ENCODE measurements around the gene GRK4.

GRK4 gene

GRCh38 chr4:3011456-3012220 is 48.3 kb downstream of the GRK4 start:
- no peak for DNase-seq (ENCODE audit: low read depth in 2 of 2)

- no peak for DNase-seq (ENCODE audit: low read depth in 2 of 2)
These were observed 50.0 kb downstream of the GRK4 start for GRCh38 chr4:3013323-3013722.

- DNase-seq (ENCODE audit: low read depth in 2 of 2): no peak
These were observed 50.5 kb downstream of the GRK4 start for GRCh38 chr4:3013839-3014350.

DNA sequence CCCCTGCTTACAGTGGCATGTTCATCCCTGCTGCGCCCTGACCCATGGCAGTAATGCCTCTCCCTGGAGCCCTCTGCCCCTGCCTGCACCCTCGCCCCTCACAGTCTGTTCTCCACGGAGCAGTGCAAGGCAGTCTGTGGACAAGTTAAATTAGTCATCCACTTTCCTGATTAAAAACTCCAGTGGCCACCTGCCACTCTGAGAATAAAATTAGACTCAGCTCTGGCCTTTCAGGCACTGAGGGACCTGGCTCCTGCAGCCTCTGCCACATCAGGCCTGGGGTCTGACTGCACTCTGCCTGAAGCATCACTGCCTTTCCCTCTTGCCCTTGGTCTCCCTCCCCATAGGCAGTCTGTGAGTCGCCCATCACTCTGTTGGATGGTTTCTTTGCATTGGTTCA is 53.6 kb downstream of the GRK4 start:
- no peak for DNase-seq (ENCODE audit: low read depth in 2 of 2)

GRCh38 chr4:3017504-3017903 is 54.1 kb downstream of the GRK4 start:
- no peak for DNase-seq (ENCODE audit: low read depth in 2 of 2)

- no peak for DNase-seq (ENCODE audit: low read depth in 2 of 2)
These were observed 55.9 kb downstream of the GRK4 start for GRCh38 chr4:3019145-3019846.

DNA sequence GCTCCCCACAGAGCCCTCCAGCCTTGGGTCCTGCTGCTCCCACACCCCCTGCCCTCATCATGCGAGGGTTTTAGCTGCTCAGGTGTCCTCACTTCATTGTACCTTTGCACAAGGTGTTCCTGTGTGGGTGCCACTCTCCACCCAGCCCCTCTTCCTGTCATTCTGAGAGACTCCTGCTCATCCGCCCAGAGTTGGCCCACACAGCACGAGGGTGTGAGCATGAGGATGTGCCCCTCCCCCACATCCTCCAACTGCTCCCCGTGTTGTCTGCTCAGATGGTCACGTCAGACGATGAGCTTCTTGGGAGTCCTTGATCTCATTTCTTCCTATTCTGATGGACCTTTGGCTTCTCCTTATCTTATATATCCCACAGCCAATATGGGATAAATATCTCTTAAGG is 57.8 kb downstream of the GRK4 start:
- DNase-seq (ENCODE audit: low read depth in 2 of 2): no peak

GRCh38 chr4:3021627-3022026 is 58.3 kb downstream of the GRK4 start:
- no peak for DNase-seq (ENCODE audit: low read depth in 2 of 2)

DNA sequence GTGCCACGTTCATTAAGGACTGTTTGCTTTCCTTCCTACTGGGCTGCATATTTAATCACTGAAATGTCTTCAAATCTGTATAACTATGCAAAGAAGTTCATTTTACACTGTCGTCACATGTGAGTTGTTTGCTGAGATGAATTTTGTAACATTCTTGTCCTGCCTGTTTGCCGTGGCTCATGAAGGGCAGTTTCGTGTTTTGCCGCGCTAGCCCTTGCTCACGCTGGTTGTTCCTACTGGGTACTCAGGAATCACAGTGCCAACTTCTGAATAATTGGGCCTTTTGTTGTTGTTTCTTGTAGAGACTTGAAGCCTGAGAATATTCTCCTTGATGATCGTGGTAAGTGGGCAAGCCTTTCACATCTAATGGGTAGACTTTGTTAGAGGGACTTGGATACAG is 58.7 kb downstream of the GRK4 start:
- DNase-seq (ENCODE audit: low read depth in 2 of 2): no peak

GRCh38 chr4:3022651-3023050 is 59.3 kb downstream of the GRK4 start:
- DNase-seq (ENCODE audit: low read depth in 2 of 2): no peak

DNA sequence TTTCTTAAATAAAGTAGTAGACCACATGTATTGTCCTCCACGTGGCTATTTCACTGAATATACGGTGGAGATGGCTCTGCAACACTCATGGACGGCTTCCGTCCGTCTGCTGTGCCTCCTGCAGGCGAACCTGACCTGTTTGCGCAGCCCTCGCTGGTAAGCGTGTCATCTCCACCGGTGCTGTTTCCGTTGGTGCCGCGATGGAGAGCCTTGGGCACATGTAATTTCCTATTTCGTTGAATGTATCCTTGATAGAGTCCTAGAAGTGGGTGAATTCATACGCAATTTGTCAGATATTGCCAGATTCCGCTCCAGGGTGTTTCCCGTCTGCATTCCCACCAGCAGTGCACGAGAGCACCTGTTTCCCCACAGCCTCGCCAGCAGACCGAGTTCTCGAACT is 62.5 kb downstream of the GRK4 start:
- no peak for DNase-seq (ENCODE audit: low read depth in 2 of 2)

DNA sequence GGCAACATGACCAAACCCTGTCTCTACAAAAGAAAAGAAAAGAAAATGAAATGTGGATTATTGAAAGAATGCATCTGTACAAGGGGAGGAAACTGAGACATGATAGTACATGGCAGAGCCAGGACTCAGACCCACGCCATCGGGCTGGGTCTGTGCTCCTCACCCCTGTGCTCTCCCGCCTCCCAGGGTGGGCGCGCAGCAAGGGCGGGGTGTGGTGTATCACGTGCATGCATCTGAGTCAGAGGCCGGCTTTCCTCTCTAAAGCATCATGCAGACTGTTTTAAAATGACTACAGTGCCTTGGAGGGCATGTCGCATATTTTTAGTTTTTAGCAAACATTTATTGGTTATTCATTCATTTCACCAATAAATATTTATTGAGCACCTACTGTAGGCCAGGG is 63.2 kb downstream of the GRK4 start:
- no peak for DNase-seq (ENCODE audit: low read depth in 2 of 2)

DNA sequence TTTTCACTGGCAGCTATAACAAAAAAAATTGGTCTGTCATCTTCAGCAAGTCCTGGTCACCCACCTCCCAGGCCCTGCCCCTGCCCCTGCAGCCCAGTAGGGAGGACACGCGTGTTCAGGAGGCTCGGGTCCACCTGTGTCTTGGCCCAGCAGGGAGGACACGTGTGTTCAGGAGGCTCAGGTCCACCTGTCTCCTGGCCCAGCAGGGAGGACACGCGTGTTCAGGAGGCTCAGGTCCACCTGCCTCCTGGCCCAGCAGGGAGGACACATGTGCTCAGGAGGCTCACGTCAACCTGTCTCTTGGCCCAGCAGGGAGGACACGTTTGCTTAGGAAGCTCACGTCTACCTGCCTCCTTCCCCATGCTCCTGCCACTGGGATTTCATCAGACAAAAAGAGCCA is 66.1 kb downstream of the GRK4 start:
- no peak for DNase-seq (ENCODE audit: low read depth in 2 of 2)

DNA sequence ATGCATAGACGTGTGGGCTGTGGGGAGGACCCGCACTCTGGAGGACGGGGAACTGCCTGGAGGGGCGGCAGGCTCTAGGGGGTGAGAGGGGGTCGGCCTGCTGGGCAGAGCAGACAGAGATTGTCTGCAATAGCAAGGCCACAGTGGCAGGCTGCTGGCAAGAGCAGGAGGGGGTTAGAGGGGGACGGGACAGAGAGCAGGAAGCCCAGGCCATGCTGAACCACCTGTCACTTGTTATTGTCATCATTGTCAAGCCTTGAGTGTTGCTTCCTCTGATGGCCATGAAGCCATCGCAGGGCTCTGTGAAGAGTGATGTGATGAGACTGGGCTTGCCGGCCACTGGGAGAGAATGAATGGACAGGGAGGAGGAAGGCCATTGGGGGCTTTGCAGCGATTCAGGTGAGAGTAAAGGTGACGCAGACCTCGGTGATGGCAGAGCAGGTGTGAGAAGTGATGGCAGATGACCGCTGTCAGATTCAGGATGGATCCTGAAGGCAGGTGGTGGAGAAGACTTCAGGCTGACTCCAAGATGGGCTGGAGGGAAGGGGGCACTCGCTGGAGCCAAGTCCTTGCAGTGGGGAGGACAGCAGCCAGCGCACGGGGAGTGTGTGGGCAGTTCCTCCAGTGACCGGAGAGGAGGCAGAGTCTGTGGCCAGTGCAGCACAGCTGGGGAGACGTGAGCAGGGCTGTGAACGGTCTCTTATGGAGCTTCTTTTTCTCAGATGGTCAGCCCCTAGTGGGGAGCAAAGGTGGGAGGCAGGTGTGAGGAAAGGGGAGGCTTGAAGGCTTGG is 67.4 kb downstream of the GRK4 start:
- no peak for DNase-seq (ENCODE audit: low read depth in 2 of 2)

- no peak for DNase-seq (ENCODE audit: low read depth in 2 of 2)
These were observed 68.1 kb downstream of the GRK4 start for GRCh38 chr4:3031357-3032082.

- DNase-seq (ENCODE audit: low read depth in 2 of 2): no peak
These were observed 70.9 kb downstream of the GRK4 start for GRCh38 chr4:3034231-3034630.

- DNase-seq (ENCODE audit: low read depth in 2 of 2): no peak
These were observed 71.9 kb downstream of the GRK4 start for GRCh38 chr4:3035249-3035648.

GRCh38 chr4:3035674-3036073 is 72.3 kb downstream of the GRK4 start:
- DNase-seq (ENCODE audit: low read depth in 2 of 2): no peak

DNA sequence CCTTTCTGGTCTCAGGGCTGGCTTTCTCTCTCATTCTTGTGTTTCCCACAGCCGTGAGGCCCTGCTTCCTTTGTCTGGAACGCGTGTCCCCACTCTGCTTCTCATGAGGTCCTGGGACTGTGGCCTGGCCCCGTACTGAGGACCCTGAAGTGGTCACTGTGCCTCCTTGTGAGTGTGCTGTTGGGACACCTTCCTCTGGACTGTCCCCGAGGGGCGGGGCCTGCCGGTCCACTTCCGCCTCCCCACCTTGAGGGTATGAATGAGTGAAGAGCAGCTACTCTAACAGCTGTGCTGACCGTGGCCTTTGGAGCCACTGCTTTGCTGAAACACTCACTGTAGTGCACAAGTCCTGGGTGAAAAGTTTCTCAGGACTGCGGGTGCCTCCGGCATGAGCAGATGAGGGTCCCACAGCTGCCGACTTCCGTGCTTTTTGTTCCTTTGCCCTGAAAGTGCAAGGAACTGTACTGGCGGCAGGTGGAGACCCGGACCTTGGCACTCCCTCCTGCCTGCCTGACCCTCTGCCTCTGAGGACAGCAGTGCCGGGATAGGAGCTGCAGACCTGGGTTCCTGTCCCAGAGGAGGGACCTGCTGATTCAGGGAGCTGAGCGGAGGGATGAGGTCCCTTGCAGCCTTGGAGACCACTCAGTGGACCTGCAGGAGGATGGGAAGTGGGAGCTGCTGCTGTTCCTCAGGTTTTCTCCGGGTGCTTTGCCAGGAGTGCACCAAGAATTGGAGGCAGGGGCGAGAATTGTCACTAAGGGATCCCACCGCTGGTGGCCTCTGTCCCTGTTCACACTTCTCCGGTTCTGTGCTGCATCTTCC is 73.0 kb downstream of the GRK4 start:
- no peak for DNase-seq (ENCODE audit: low read depth in 2 of 2)

- no peak for DNase-seq (ENCODE audit: low read depth in 2 of 2)
These were observed 74.6 kb downstream of the GRK4 start for GRCh38 chr4:3037957-3038461.

All from stimulated activated CD8-positive, alpha-beta memory T cell treated with anti-CD3 and anti-CD28 coated beads, Interleukin-7, amount 100 ng/mL, for 1 hour (primary cell).